Measurements from ENCODE around the gene MORN1. TPM values are rescaled to one million over a fixed set of nuclear protein-coding genes. Genes with fewer than 3 reads are reported as not detected.

Gene MORN1
- total and polyA plus RNA-seq, 8 donors: 2.6 to 18.1 (median 5.7) TPM

GRCh38 chr1:2363847-2364513 is 27.4 kb downstream of the MORN1 start:
- H3K9me3 ChIP-seq: peaks cover 0 to 9% (median 2%) of the 10 kb centered on the region in 4 donors
- H3K27ac ChIP-seq: no peak overlapping the region
- 98 to 100% (median 99%) methylated on average over 2 of the region's 2 CpGs for WGBS, 5 donors
- no peaks in the 10 kb centered on the region for H3K4me1 ChIP-seq
- H3K4me3 ChIP-seq: no peak overlapping the region
- H3K27me3 ChIP-seq: no peaks in the 10 kb centered on the region
- H3K36me3 ChIP-seq: peaks cover 0 to 9% (median 0%) of the 10 kb centered on the region in 4 donors
- no peak for TF ChIP-seq POLR2A (IDR thresholded peaks at IDR 0.05)
- TF ChIP-seq POLR2AphosphoS5 (IDR thresholded peaks at IDR 0.05): no peak
- TF ChIP-seq CTCF (IDR thresholded peaks at IDR 0.05): no peak
- TF ChIP-seq EP300 (IDR thresholded peaks at IDR 0.05): no peak
- DNase-seq: no peak
- intact Hi-C loops (cut with DNase I; ENCODE audit: low total_unique reads): no loop called here

GRCh38 chr1:2360588-2361364 is 30.6 kb downstream of the MORN1 start:
- intact Hi-C loops (cut with DNase I; ENCODE audit: low total_unique reads): no loop called here
- no peak for TF ChIP-seq POLR2AphosphoS5 (IDR thresholded peaks at IDR 0.05)
- TF ChIP-seq POLR2A (IDR thresholded peaks at IDR 0.05): no peak
- TF ChIP-seq EP300 (IDR thresholded peaks at IDR 0.05): no peak
- no peak for TF ChIP-seq CTCF (IDR thresholded peaks at IDR 0.05)

GRCh38 chr1:2358651-2359640 is 32.4 kb downstream of the MORN1 start:
- peaks cover 0 to 7% (median 2%) of the 10 kb centered on the region in 4 donors for H3K9me3 ChIP-seq
- TF ChIP-seq POLR2A (IDR thresholded peaks at IDR 0.05) (no peak), POLR2AphosphoS5 (IDR thresholded peaks at IDR 0.05) (no peak), CTCF (IDR thresholded peaks at IDR 0.05) (no peak), EP300 (IDR thresholded peaks at IDR 0.05) (no peak)
- H3K27ac ChIP-seq: no peak overlapping the region
- DNase-seq: no peak
- no peak overlapping the region for H3K4me3 ChIP-seq
- peaks cover 0 to 14% (median 0%) of the 10 kb centered on the region in 4 donors for H3K4me1 ChIP-seq
- intact Hi-C loops (cut with DNase I; ENCODE audit: low total_unique reads): no loop called here
- H3K36me3 ChIP-seq: peaks cover 0 to 14% (median 6%) of the 10 kb centered on the region in 4 donors
- WGBS, 5 donors: 84 to 93% (median 89%) methylated on average over 17 to 24 of the region's 24 CpGs
- no peaks in the 10 kb centered on the region for H3K27me3 ChIP-seq

More at GRCh38 chr1:2360588-2361364, 30.6 kb downstream of the MORN1 start:
- H3K27ac ChIP-seq: no peak overlapping the region
- WGBS, 5 donors: 67 to 87% (median 76%) methylated on average over 11 of the region's 11 CpGs
- H3K4me1 ChIP-seq: peaks cover 0 to under 1% (median 0%) of the 10 kb centered on the region in 4 donors
- no peak overlapping the region for H3K4me3 ChIP-seq
- peaks cover 0 to 9% (median 2%) of the 10 kb centered on the region in 4 donors for H3K9me3 ChIP-seq
- no peaks in the 10 kb centered on the region for H3K27me3 ChIP-seq
- DNase-seq: no peak
- peaks cover 0 to 14% (median 6%) of the 10 kb centered on the region in 4 donors for H3K36me3 ChIP-seq

GRCh38 chr1:2358072-2358471 is 33.3 kb downstream of the MORN1 start:
- Histone ChIP-seq H3K9me3 (peaks cover 0 to under 1% (median 0%) of the 10 kb centered on the region in 4 donors), H3K4me3 (no peak overlapping the region), H3K4me1 (peaks cover 6 to 20% (median 7%) of the 10 kb centered on the region in 4 donors), H3K36me3 (peaks cover 0 to 14% (median 6%) of the 10 kb centered on the region in 4 donors), H3K27ac (no peak overlapping the region), H3K27me3 (no peaks in the 10 kb centered on the region)
- no peak for DNase-seq
- 79 to 98% (median 87%) methylated on average over 5 to 13 of the region's 13 CpGs for WGBS, 5 donors
- TF ChIP-seq POLR2A (IDR thresholded peaks at IDR 0.05): no peak
- no peak for TF ChIP-seq POLR2AphosphoS5 (IDR thresholded peaks at IDR 0.05)
- intact Hi-C loops (cut with DNase I; ENCODE audit: low total_unique reads): no loop called here
